Panc1 (cell line): ENCODE results near the gene PDK4. TPM values are rescaled to one million over a fixed set of nuclear protein-coding genes. Genes with fewer than 3 reads are reported as not detected.

Experiments
- ATAC-seq: fragments of 200-7000 bp; cut with Tn5 transposase; 2 replicates; pipeline ENCODE4 v1.9.1; 2020; ENCODE audit warnings: mild to moderate bottlenecking, moderate library complexity
- BruUV-seq: library from RNA; stranded (reverse); fragments of 400-500 nt; replicated peaks from 2 replicates; lab custom pipeline; 2021; lab: Mats Ljungman, UMichigan
- CTCF ChIA-PET: fragments of 300-600 bp; sonication (Branson Sonifier 250); formaldehyde crosslinking; loops from one replicate; lab custom pipeline; 2022; ENCODE audit warnings: antibody characterized with exemption; lab: Charles Lee
- POLR2A ChIA-PET: fragments of 300-600 bp; sonication (Branson Sonifier 250); formaldehyde crosslinking; loops from one replicate; lab custom pipeline; 2022; ENCODE audit warnings: antibody characterized with exemption; lab: Charles Lee
- DNase-seq: peaks from one replicate; pipeline ENCODE4 v3.0.0-alpha.2; 2010; ENCODE audit warnings: low read depth, low spot score
- H3K27ac ChIP-seq: 2 replicates; pipeline ENCODE4 v1.5.1; 2011; ENCODE audit warnings: mild to moderate bottlenecking, low read length, inconsistent platforms
- H3K27me3 ChIP-seq: fragments of 200-500 bp; sonication (Bioruptor generic); 2 replicates; pipeline ENCODE4 v1.6.0; 2014; ENCODE audit warnings: low read length, inconsistent platforms; ENCODE audit not compliant: control insufficient read depth, insufficient read depth
- H3K36me3 ChIP-seq: fragments of 200-500 bp; sonication (Bioruptor generic); 2 replicates; pipeline ENCODE4 v1.5.1; 2014; ENCODE audit warnings: inconsistent platforms, mild to moderate bottlenecking, low read length, moderate library complexity; ENCODE audit not compliant: control insufficient read depth, insufficient read depth
- H3K4me1 ChIP-seq: 2 replicates; pipeline ENCODE4 v1.5.1; 2011; ENCODE audit warnings: inconsistent platforms, mild to moderate bottlenecking, low read length, moderate library complexity; ENCODE audit not compliant: control insufficient read depth, insufficient read depth
- H3K4me3 ChIP-seq, 2 experiments: 2 replicates each; pipeline ENCODE4 v1.5.1; 2011 to 2012; ENCODE audit warnings: low read depth in 2 of 2, low read length in 2 of 2, mild to moderate bottlenecking in 2 of 2, inconsistent platforms in 1 of 2, moderate library complexity in 1 of 2
- H3K9me3 ChIP-seq: fragments of 200-500 bp; sonication (Bioruptor generic); 2 replicates; pipeline ENCODE4 v1.5.1; 2014; ENCODE audit warnings: low read depth, mild to moderate bottlenecking, inconsistent platforms, low read length, moderate library complexity; ENCODE audit not compliant: control insufficient read depth, insufficient read depth
- POLR2AphosphoS5 ChIP-seq: IDR thresholded peaks from 2 replicates; pipeline ENCODE4 v1.6.1; 2012; ENCODE audit warnings: mild to moderate bottlenecking, low read depth, low read length, moderate library complexity
- SIN3A ChIP-seq: IDR thresholded peaks from 2 replicates; pipeline ENCODE4 v1.6.1; 2012; ENCODE audit warnings: low read depth, mild to moderate bottlenecking, low read length, moderate library complexity, borderline replicate concordance; ENCODE audit not compliant: insufficient read depth
- TCF7L2 ChIP-seq: IDR thresholded peaks from 2 replicates; pipeline ENCODE4 v1.6.1; 2011; ENCODE audit warnings: mild to moderate bottlenecking, low read depth, low read length, inconsistent platforms
- in situ Hi-C: cut with HindIII; loops from 2 replicates; pipeline ENCODE4 v1.10.0; 2016; ENCODE audit warnings: low sequenced_read_pairs, low pct_unique_long_range_greater_than_20kb
- intact Hi-C: fragments of 100-400 bp; cut with micrococcal nuclease; formaldehyde crosslinking; loops from one replicate; pipeline ENCODE4 v1.10.0; 2022; ENCODE audit not compliant: unreplicated experiment
- total RNA-seq: library from RNA; stranded (reverse); gene quantifications from one replicate; pipeline ENCODE4 v1.2.1, GENCODE V29; 2021; ENCODE audit not compliant: unreplicated experiment
- TF ChIP-seq, protein P1 (sequence below): fragments of 450-650 bp; IDR thresholded peaks from 2 replicates; pipeline ENCODE4 v1.5.1; 2017; ENCODE audit warnings: mild to moderate bottlenecking
- TF ChIP-seq, protein P2 (sequence below), 2 experiments: IDR thresholded peaks; 2 replicates each; pipeline ENCODE4 v1.6.1; 2011 to 2012; ENCODE audit warnings: low read depth in 2 of 2, control low read depth in 1 of 2, low read length in 1 of 2, mild to moderate bottlenecking in 1 of 2, moderate library complexity in 1 of 2; ENCODE audit not compliant: insufficient read depth in 1 of 2

The PDK4 gene
- total RNA-seq, 1 experiment from 2014 or later: 1.4 TPM

DNA sequence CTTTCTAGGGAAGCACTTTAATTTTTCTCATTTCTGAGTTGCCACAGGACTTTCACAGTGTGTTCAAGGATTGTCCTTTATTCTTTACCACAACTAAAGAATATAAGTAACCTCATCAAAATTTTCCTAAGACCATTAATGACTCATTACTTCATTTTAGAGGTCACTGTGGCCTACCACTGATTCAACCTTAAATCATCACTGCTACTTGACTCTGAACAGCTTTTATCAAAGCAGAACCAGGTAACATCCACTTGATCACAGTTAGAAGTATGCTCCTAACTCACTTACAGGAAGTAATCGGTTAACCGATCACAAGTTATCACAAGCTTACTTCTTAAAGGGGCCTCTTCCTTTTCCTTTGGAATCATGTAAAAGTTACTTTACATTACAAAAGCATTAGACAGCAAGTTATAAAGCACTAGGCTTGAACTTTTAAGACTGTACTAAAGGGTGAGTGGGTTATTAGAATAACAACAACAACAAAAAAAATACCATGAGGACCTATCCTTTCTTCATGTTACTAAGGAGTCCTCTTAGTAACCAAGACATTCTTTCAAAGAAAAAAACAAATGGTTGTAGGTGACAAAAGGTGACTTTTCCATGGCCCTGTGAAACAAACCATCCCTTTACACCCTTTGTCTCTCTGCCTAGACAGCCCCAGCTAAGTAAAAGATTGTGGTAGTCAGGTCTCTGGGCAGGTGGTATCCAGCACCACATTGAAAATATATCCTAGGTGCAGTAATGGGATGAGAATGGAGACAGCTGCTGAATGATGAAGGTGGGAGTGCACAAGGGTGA, 40.0 kb upstream of the PDK4 start:
- CTCF ChIA-PET: no interaction called here
- no peaks in the 10 kb centered on the region for H3K36me3 ChIP-seq
- no TSS peak for BruUV-seq
- TF ChIP-seq POLR2AphosphoS5 (no peak), TCF7L2 (no peak), SIN3A (no peak)
- TF ChIP-seq, protein P1, sequence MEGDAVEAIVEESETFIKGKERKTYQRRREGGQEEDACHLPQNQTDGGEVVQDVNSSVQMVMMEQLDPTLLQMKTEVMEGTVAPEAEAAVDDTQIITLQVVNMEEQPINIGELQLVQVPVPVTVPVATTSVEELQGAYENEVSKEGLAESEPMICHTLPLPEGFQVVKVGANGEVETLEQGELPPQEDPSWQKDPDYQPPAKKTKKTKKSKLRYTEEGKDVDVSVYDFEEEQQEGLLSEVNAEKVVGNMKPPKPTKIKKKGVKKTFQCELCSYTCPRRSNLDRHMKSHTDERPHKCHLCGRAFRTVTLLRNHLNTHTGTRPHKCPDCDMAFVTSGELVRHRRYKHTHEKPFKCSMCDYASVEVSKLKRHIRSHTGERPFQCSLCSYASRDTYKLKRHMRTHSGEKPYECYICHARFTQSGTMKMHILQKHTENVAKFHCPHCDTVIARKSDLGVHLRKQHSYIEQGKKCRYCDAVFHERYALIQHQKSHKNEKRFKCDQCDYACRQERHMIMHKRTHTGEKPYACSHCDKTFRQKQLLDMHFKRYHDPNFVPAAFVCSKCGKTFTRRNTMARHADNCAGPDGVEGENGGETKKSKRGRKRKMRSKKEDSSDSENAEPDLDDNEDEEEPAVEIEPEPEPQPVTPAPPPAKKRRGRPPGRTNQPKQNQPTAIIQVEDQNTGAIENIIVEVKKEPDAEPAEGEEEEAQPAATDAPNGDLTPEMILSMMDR: no peak
- TF ChIP-seq, protein P2, sequence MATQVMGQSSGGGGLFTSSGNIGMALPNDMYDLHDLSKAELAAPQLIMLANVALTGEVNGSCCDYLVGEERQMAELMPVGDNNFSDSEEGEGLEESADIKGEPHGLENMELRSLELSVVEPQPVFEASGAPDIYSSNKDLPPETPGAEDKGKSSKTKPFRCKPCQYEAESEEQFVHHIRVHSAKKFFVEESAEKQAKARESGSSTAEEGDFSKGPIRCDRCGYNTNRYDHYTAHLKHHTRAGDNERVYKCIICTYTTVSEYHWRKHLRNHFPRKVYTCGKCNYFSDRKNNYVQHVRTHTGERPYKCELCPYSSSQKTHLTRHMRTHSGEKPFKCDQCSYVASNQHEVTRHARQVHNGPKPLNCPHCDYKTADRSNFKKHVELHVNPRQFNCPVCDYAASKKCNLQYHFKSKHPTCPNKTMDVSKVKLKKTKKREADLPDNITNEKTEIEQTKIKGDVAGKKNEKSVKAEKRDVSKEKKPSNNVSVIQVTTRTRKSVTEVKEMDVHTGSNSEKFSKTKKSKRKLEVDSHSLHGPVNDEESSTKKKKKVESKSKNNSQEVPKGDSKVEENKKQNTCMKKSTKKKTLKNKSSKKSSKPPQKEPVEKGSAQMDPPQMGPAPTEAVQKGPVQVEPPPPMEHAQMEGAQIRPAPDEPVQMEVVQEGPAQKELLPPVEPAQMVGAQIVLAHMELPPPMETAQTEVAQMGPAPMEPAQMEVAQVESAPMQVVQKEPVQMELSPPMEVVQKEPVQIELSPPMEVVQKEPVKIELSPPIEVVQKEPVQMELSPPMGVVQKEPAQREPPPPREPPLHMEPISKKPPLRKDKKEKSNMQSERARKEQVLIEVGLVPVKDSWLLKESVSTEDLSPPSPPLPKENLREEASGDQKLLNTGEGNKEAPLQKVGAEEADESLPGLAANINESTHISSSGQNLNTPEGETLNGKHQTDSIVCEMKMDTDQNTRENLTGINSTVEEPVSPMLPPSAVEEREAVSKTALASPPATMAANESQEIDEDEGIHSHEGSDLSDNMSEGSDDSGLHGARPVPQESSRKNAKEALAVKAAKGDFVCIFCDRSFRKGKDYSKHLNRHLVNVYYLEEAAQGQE (IDR thresholded peaks at IDR 0.05; ENCODE audit: insufficient read depth in 1 of 2, low read depth in 2 of 2, low read length in 1 of 2): no peak
- POLR2A ChIA-PET: no interaction called here
- no peak overlapping the region for H3K27ac ChIP-seq
- no peak for ATAC-seq
- H3K27me3 ChIP-seq: no peaks in the 10 kb centered on the region; the same call in 1 of the 2 replicates
- in situ Hi-C loops (no loop called here), intact Hi-C loops (no loop called here)
- H3K4me1 ChIP-seq: no peaks in the 10 kb centered on the region
- no peak for DNase-seq
- no peak overlapping the region for H3K4me3 ChIP-seq
- no peaks in the 10 kb centered on the region for H3K9me3 ChIP-seq

DNA sequence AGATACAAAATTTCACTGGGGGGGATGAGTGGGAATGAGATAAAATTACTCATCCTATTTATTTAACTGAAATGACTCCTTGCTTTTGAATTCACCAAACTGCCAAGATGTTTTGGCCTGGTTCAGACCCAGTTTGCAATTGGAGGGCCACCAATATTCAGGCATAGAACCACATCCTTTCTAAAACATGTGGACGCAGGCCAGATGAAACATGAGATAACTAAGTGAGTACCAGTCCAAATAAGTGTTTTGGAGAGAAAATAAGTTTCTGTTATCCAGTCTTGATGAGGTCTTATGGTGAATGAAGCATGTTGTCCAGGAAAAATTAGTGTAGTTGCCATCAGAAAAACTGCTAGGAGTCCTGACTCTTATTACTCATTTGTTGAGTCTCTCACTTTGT, 36.3 kb upstream of the PDK4 start:
- TF ChIP-seq, protein P1: no peak
- TF ChIP-seq TCF7L2 (no peak), SIN3A (no peak), POLR2AphosphoS5 (no peak)
- TF ChIP-seq, protein P2 (IDR thresholded peaks at IDR 0.05; ENCODE audit: insufficient read depth in 1 of 2, low read depth in 2 of 2, low read length in 1 of 2): no peak
- BruUV-seq: no TSS peak
- Histone ChIP-seq H3K27me3 (no peaks in the 10 kb centered on the region), H3K27ac (no peak overlapping the region), H3K4me1 (no peaks in the 10 kb centered on the region), H3K4me3 (no peak overlapping the region), H3K36me3 (no peaks in the 10 kb centered on the region), H3K9me3 (no peaks in the 10 kb centered on the region)
- ATAC-seq (no peak), DNase-seq (no peak)
- POLR2A ChIA-PET: no interaction called here
- in situ Hi-C loops: no loop called here
- intact Hi-C loops: no loop called here
- CTCF ChIA-PET: no interaction called here
